ENCODE measurements around the gene LDLRAP1.

LDLRAP1 gene

DNA sequence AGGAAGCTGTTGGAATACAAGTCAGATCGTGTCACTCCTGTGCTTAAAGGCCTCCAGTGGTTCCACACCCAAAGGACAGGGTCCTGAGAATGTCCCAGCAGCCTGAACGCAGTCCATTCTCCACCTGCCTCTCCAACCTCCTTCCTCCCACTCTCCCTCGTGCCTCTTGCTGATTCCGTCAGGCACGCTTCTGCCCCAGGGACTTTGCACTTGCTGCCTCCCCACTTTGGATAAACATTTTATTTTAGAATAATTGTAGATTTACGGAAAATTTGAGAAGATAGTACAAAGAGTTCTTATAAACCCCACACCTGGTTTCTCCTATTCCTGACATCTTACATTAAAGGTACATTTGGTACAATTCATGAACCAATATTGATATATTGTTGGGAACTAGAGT is 28.4 kb upstream of the LDLRAP1 start:
- H3K4me3 ChIP-seq (ENCODE audit: low read depth, low read length): no peak overlapping the region
- DNase-seq (ENCODE audit: low read depth): no peak
- TF ChIP-seq, protein P1, sequence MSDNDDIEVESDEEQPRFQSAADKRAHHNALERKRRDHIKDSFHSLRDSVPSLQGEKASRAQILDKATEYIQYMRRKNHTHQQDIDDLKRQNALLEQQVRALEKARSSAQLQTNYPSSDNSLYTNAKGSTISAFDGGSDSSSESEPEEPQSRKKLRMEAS (IDR thresholded peaks at IDR 0.05; ENCODE audit: low read depth, low read length): no peak
- no peak for TF ChIP-seq MYC (IDR thresholded peaks at IDR 0.05; ENCODE audit: low read depth, low read length)
- TF ChIP-seq, protein P2, sequence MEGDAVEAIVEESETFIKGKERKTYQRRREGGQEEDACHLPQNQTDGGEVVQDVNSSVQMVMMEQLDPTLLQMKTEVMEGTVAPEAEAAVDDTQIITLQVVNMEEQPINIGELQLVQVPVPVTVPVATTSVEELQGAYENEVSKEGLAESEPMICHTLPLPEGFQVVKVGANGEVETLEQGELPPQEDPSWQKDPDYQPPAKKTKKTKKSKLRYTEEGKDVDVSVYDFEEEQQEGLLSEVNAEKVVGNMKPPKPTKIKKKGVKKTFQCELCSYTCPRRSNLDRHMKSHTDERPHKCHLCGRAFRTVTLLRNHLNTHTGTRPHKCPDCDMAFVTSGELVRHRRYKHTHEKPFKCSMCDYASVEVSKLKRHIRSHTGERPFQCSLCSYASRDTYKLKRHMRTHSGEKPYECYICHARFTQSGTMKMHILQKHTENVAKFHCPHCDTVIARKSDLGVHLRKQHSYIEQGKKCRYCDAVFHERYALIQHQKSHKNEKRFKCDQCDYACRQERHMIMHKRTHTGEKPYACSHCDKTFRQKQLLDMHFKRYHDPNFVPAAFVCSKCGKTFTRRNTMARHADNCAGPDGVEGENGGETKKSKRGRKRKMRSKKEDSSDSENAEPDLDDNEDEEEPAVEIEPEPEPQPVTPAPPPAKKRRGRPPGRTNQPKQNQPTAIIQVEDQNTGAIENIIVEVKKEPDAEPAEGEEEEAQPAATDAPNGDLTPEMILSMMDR (IDR thresholded peaks at IDR 0.05; ENCODE audit: low read depth, low read length): no peak
- no peak for TF ChIP-seq POLR2A (IDR thresholded peaks at IDR 0.05; ENCODE audit: extremely low read depth, insufficient read length)

DNA sequence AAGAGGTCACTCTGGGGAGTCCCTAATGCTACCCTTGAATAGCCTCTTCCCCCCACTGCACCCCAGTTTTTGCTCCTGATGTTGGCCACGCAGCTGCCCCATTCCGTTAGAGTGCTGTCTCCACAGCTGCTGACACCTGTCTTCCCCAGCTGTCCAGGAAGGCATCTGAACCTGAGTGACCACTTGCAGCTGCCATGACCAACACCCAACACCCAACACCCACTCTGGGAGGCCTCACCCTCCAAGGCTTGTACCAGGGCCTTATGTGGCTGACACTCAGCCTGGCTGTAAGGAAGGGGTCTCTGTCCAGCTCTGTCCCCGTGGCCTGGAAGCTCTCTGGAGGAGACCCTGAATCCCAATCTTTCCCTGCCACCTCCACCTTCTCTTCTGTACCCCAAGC is 26.7 kb upstream of the LDLRAP1 start:
- no peak for DNase-seq (ENCODE audit: low read depth)
- TF ChIP-seq POLR2A (IDR thresholded peaks at IDR 0.05; ENCODE audit: extremely low read depth, insufficient read length): no peak
- TF ChIP-seq, protein P2 (IDR thresholded peaks at IDR 0.05; ENCODE audit: low read depth, low read length): no peak
- TF ChIP-seq, protein P1 (IDR thresholded peaks at IDR 0.05; ENCODE audit: low read depth, low read length): no peak
- TF ChIP-seq MYC (IDR thresholded peaks at IDR 0.05; ENCODE audit: low read depth, low read length): no peak
- no peak overlapping the region for H3K4me3 ChIP-seq (ENCODE audit: low read depth, low read length)

DNA sequence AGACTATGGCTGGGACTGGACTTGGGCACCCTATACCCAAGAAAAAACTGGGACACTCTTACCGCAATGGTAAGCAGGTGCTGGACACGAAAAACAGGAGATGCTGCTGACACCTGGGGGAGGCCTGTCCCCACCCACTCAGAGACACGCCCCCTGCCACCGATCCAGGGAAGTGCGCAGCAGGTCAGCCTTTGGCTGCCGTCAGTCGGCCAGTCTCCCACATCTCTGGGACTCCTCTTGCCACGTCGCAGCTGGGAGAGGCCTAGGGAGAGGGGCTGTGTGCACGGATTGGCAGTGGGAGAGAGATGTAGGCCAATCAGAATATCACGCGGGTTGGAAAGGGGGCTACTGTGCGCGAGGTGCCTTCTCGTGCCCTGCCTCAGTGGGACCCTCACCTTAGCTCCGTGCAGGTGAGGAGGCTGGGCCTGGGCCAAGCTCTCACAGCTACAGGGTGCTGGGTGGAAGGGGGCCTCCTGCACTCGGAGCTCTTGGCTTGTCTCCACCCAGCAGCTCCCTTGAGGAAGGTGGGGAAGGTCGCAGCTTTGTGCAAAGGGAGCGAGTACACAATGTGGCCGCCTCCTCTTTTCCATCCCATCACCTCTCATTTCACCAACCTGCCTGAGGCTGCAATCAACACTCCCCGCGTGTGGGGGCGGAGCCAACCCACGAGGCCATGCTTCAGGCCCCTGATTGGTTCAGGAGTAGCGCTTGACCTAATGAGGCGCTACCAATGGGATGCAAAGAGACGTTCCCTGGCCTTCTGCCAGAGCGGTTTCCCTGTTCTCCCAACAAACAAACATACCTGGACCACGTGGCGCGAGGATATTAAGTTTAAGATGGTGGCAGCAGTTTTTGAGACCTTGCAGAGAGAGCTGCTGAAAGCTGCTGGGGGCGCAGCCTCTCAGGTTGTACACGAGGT is 25.7 kb upstream of the LDLRAP1 start:
- no peak for TF ChIP-seq POLR2A (IDR thresholded peaks at IDR 0.05; ENCODE audit: extremely low read depth, insufficient read length)
- TF ChIP-seq, protein P1 (IDR thresholded peaks at IDR 0.05; ENCODE audit: low read depth, low read length): no peak
- TF ChIP-seq, protein P2 (IDR thresholded peaks at IDR 0.05; ENCODE audit: low read depth, low read length): no peak
- TF ChIP-seq MYC (IDR thresholded peaks at IDR 0.05; ENCODE audit: low read depth, low read length): no peak
- H3K4me3 ChIP-seq (ENCODE audit: low read depth, low read length): no peak overlapping the region
- no peak for DNase-seq (ENCODE audit: low read depth)

DNA sequence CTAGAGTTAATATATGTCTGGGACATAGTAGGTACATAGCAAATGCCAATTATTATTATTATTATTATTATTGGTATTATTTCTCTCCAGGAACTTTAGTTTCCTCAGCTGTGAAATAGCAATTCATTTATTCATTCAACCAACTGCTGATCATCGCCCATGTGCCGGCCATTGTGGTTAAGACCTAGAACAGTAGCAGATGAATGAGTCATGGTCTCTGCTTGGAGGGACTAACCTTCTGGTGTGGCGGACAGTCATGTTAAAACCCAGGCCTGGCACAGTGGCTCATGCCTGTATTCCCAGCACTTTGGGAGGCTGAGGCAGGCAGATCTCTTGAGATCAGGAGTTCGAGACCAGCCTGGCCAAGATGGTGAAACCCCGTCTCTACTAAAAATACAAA is 23.8 kb upstream of the LDLRAP1 start:
- no peak overlapping the region for H3K4me3 ChIP-seq (ENCODE audit: low read depth, low read length)
- DNase-seq (ENCODE audit: low read depth): peak; percentile 66
- TF ChIP-seq, protein P2 (IDR thresholded peaks at IDR 0.05; ENCODE audit: low read depth, low read length): no peak
- TF ChIP-seq, protein P1 (IDR thresholded peaks at IDR 0.05; ENCODE audit: low read depth, low read length): peak; percentile 37; the same call in 1 of the 2 replicates
- TF ChIP-seq POLR2A (IDR thresholded peaks at IDR 0.05; ENCODE audit: extremely low read depth, insufficient read length) (no peak), MYC (IDR thresholded peaks at IDR 0.05; ENCODE audit: low read depth, low read length) (0 out of 2 replicates have a peak, but pooled peaks have one; percentile 17)

DNA sequence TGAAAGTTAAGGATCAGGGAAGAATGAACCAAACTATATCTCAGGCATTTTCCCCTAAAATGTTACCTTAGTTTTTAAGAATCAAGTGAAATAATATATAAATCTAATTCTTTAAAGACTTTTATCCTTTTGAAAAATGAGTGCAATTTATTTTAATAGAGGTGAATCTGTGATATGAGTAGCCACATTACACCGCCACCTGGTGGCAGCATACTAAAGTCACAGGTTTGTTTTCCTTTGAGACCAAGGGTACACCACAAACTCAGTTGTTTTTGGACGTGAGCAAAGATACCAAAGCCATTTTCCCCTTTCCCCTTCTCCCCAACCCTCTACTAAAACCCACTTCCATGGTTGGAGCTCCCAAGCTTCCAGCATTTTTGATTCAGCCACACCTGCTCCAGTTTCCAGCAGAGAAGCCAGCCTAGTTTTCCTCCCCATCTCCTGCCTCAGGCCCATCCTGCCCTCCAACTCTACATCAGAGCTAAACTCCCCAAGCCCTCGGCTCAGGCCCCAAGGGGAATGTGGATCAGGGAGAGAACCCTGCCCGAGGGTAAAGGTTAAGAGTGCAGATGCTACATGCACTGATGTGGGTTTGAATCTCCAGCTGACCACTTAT is 22.9 kb upstream of the LDLRAP1 start:
- TF ChIP-seq, protein P1 (IDR thresholded peaks at IDR 0.05; ENCODE audit: low read depth, low read length): no peak
- TF ChIP-seq POLR2A (IDR thresholded peaks at IDR 0.05; ENCODE audit: extremely low read depth, insufficient read length): no peak
- TF ChIP-seq MYC (IDR thresholded peaks at IDR 0.05; ENCODE audit: low read depth, low read length): no peak
- TF ChIP-seq, protein P2 (IDR thresholded peaks at IDR 0.05; ENCODE audit: low read depth, low read length): peak; percentile 59
- H3K4me3 ChIP-seq (ENCODE audit: low read depth, low read length): no peak overlapping the region
- DNase-seq (ENCODE audit: low read depth): peak; percentile 70

Measured in NB4 (cell line).